ENCODE measurements around the gene ZNF580.

Gene ZNF580

GRCh38 chr19:55660404-55660803, 19.6 kb downstream of the ZNF580 start:
- H3K4me3 ChIP-seq (ENCODE audit: low read depth, low read length): no peak overlapping the region
- TF ChIP-seq CTCF (IDR thresholded peaks at IDR 0.05; ENCODE audit: low read depth, low read length, missing control alignments): no peak
- H3K27ac ChIP-seq: no peak overlapping the region
- DNase-seq: no peak
- in situ Hi-C loops (cut with HindIII; ENCODE audit: low pct_ligation_motif_present, low sequenced_read_pairs): no loop called here
- no peaks in the 10 kb centered on the region for H3K27me3 ChIP-seq (replicated peaks)
- H3K36me3 ChIP-seq (replicated peaks): peaks cover 53% of the 10 kb centered on the region

GRCh38 chr19:55660991-55661390, 20.2 kb downstream of the ZNF580 start:
- no peak for DNase-seq
- Histone ChIP-seq H3K4me3 (ENCODE audit: low read depth, low read length) (no peak overlapping the region), H3K27me3 (replicated peaks) (no peaks in the 10 kb centered on the region), H3K36me3 (replicated peaks) (peaks cover 59% of the 10 kb centered on the region), H3K27ac (no peak overlapping the region)
- no peak for TF ChIP-seq CTCF (IDR thresholded peaks at IDR 0.05; ENCODE audit: low read depth, low read length, missing control alignments)
- in situ Hi-C loops (cut with HindIII; ENCODE audit: low pct_ligation_motif_present, low sequenced_read_pairs): no loop called here

- TF ChIP-seq CTCF (IDR thresholded peaks at IDR 0.05; ENCODE audit: low read depth, low read length, missing control alignments): no peak
- Histone ChIP-seq H3K4me3 (ENCODE audit: low read depth, low read length) (no peak overlapping the region), H3K36me3 (replicated peaks) (peaks cover 67% of the 10 kb centered on the region), H3K27ac (no peak overlapping the region), H3K27me3 (replicated peaks) (no peaks in the 10 kb centered on the region)
- DNase-seq: no peak
- in situ Hi-C loops (cut with HindIII; ENCODE audit: low pct_ligation_motif_present, low sequenced_read_pairs): no loop called here
Measured at GRCh38 chr19:55661826-55662225, 21.0 kb downstream of the ZNF580 start.

- Histone ChIP-seq H3K4me3 (ENCODE audit: low read depth, low read length) (no peak overlapping the region), H3K27ac (no peak overlapping the region), H3K36me3 (replicated peaks) (peaks cover 86% of the 10 kb centered on the region), H3K27me3 (replicated peaks) (no peaks in the 10 kb centered on the region)
- DNase-seq: no peak
- in situ Hi-C loops (cut with HindIII; ENCODE audit: low pct_ligation_motif_present, low sequenced_read_pairs): no loop called here
- TF ChIP-seq CTCF (IDR thresholded peaks at IDR 0.05; ENCODE audit: low read depth, low read length, missing control alignments): no peak
Measured at GRCh38 chr19:55663846-55664536, 23.2 kb downstream of the ZNF580 start.

- TF ChIP-seq CTCF (IDR thresholded peaks at IDR 0.05; ENCODE audit: low read depth, low read length, missing control alignments): no peak
- H3K4me3 ChIP-seq (ENCODE audit: low read depth, low read length): no peak overlapping the region
- H3K27me3 ChIP-seq (replicated peaks): no peaks in the 10 kb centered on the region
- no peak overlapping the region for H3K27ac ChIP-seq
- no peak for DNase-seq
- peaks cover 85% of the 10 kb centered on the region for H3K36me3 ChIP-seq (replicated peaks)
- in situ Hi-C loops (cut with HindIII; ENCODE audit: low pct_ligation_motif_present, low sequenced_read_pairs): no loop called here
Measured at GRCh38 chr19:55666343-55667005, 25.7 kb downstream of the ZNF580 start.

Measured in brain microvascular endothelial cell (primary cell).